OCI-LY7 (cell line): Measurements from ENCODE around the gene SPPL3.

Experiments used
- CTCF ChIP-seq: fragments of 200-600 bp; sonication (generic); conservative IDR thresholded peaks from 2 replicates; pipeline ENCODE4 v1.5.1; 2014; ENCODE audit warnings: mild to moderate bottlenecking, antibody characterized with exemption, low read length, moderate library complexity, mixed read lengths
- EZH2phosphoT487 ChIP-seq: fragments of 200-600 bp; sonication (generic); IDR thresholded peaks from 2 replicates; pipeline ENCODE4 v1.6.1; 2018; ENCODE audit warnings: low read depth, borderline replicate concordance, mild to moderate bottlenecking, mixed run types, antibody characterized with exemption, low read length, moderate library complexity, mixed read lengths

GRCh38 chr12:120763250-120763649, 140.9 kb downstream of the SPPL3 start:
- TF ChIP-seq CTCF (no peak), EZH2phosphoT487 (no peak)
